OCI-LY7 (cell line): ENCODE measurements around the gene ZCCHC4. TPM values are rescaled to one million over a fixed set of nuclear protein-coding genes. Genes with fewer than 3 reads are reported as not detected.

Experiments used
- BruUV-seq: library from RNA; stranded (reverse); fragments of 400-500 nt; replicated peaks from 2 replicates; lab custom pipeline; 2021; lab: Mats Ljungman, UMichigan
- CTCF ChIA-PET: fragments of 300-600 bp; sonication (Branson Sonifier 250); formaldehyde crosslinking; loops from one replicate; lab custom pipeline; 2022; ENCODE audit warnings: antibody characterized with exemption; ENCODE audit not compliant: unreplicated experiment; lab: Charles Lee
- POLR2A ChIA-PET: fragments of 300-600 bp; sonication (Branson Sonifier 250); formaldehyde crosslinking; loops from one replicate; lab custom pipeline; 2022; ENCODE audit warnings: antibody characterized with exemption; lab: Charles Lee
- DNase-seq: peaks from one replicate; pipeline ENCODE4 v3.0.0-alpha.2; 2015; ENCODE audit warnings: low spot score
- H2AFZ ChIP-seq: fragments of 200-600 bp; sonication (generic), shearing (Covaris generic); 2 replicates; pipeline ENCODE4 v1.6.1; 2014; ENCODE audit warnings: mild to moderate bottlenecking, antibody characterized with exemption, low read length, moderate library complexity
- H3K27ac ChIP-seq: fragments of 200-600 bp; sonication (generic); 2 replicates; pipeline ENCODE4 v1.5.1; 2014; ENCODE audit warnings: mixed run types, low read depth, mild to moderate bottlenecking, moderate library complexity, low read length, inconsistent platforms; ENCODE audit not compliant: poor library complexity, severe bottlenecking
- H3K36me3 ChIP-seq: fragments of 200-600 bp; sonication (generic); 2 replicates; pipeline ENCODE4 v1.6.1; 2014; ENCODE audit warnings: mild to moderate bottlenecking, antibody characterized with exemption, low read length, moderate library complexity, mixed read lengths; ENCODE audit not compliant: insufficient read depth
- H3K4me1 ChIP-seq: fragments of 200-600 bp; sonication (generic); 2 replicates; pipeline ENCODE4 v1.5.1; 2014; ENCODE audit warnings: mild to moderate bottlenecking, low read length; ENCODE audit not compliant: insufficient read depth, poor library complexity, severe bottlenecking
- H3K4me2 ChIP-seq: fragments of 200-600 bp; sonication (generic); 2 replicates; pipeline ENCODE4 v1.6.1; 2014; ENCODE audit warnings: mild to moderate bottlenecking, low read length
- H3K4me3 ChIP-seq: fragments of 200-600 bp; sonication (generic); 2 replicates; pipeline ENCODE4 v1.5.1; 2014; ENCODE audit warnings: mild to moderate bottlenecking, low read depth, low read length; ENCODE audit not compliant: poor library complexity, severe bottlenecking
- H3K79me2 ChIP-seq: fragments of 200-600 bp; sonication (generic); 2 replicates; pipeline ENCODE4 v1.6.1; 2016; ENCODE audit warnings: low read depth, mild to moderate bottlenecking, low read length, moderate library complexity, mixed read lengths; ENCODE audit not compliant: insufficient read depth
- H3K9me2 ChIP-seq: fragments of 200-600 bp; sonication (generic); 2 replicates; pipeline ENCODE4 v1.6.1; 2016; ENCODE audit warnings: mild to moderate bottlenecking, low read length, mixed read lengths; ENCODE audit not compliant: insufficient read depth
- H3K9me3 ChIP-seq: fragments of 200-600 bp; sonication (generic); 2 replicates; pipeline ENCODE4 v1.6.1; 2014; ENCODE audit warnings: mild to moderate bottlenecking, mixed run types, low read length, mixed read lengths
- H4K20me1 ChIP-seq: fragments of 200-600 bp; sonication (generic); 2 replicates; pipeline ENCODE4 v1.6.1; 2014; ENCODE audit warnings: mild to moderate bottlenecking, antibody characterized with exemption, low read length, moderate library complexity, mixed read lengths; ENCODE audit not compliant: insufficient read depth
- EZH2phosphoT487 ChIP-seq: fragments of 200-600 bp; sonication (generic); IDR thresholded peaks from 2 replicates; pipeline ENCODE4 v1.6.1; 2018; ENCODE audit warnings: low read depth, borderline replicate concordance, mild to moderate bottlenecking, mixed run types, antibody characterized with exemption, low read length, moderate library complexity, mixed read lengths
- intact Hi-C: fragments of 100-400 bp; cut with micrococcal nuclease; formaldehyde crosslinking; loops from one replicate; pipeline ENCODE4 v1.10.0; 2022; ENCODE audit not compliant: unreplicated experiment
- total RNA-seq, 2 experiments: library from RNA; depleted of rRNA in 1 of 2; stranded (reverse); fragments of >200 nt in 1 of 2; shearing (Covaris generic) in 1 of 2; gene quantifications; 2 replicates each; pipeline ENCODE4 v1.2.3, GENCODE V29; 2014 to 2022
- TF ChIP-seq, protein P1 (sequence below): fragments of 200-600 bp; sonication (generic); conservative IDR thresholded peaks from 2 replicates; pipeline ENCODE4 v1.5.1; 2014; ENCODE audit warnings: mild to moderate bottlenecking, antibody characterized with exemption, low read length, moderate library complexity, mixed read lengths

The ZCCHC4 gene
- total RNA-seq, 2 experiments from 2014 or later: 14.9 to 15.2 TPM

DNA sequence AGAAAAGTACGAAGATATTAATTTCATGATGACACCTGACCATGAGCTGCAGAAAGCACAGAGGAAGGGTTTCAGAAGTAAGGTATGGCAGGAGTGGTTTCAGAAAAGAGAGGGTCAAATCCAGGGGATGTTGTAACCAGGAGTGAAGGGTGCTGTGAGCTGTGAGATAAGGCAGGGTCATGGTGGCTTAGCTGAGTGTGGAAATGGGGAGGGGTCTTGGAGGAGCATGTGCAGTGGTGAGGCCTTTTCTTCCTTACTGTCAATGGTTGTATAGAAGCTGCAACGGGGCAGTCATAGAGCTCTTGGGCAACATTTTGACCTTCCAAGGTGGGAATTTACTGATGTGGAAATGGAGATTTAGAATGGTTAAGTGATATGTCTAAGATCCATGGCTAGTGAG, 67.0 kb downstream of the ZCCHC4 start:
- DNase-seq: no peak
- Histone ChIP-seq H3K9me2 (no peaks in the 10 kb centered on the region), H3K4me1 (peaks cover 24% of the 10 kb centered on the region), H3K9me3 (no peaks in the 10 kb centered on the region), H3K36me3 (peaks cover 66% of the 10 kb centered on the region), H3K4me2 (peak overlapping the region; percentile 70; the same call in 1 of the 2 replicates), H3K79me2 (peaks cover 30% of the 10 kb centered on the region), H3K4me3 (peak overlapping the region; percentile 100), H4K20me1 (no peaks in the 10 kb centered on the region), H2AFZ (no peak overlapping the region), H3K27ac (no peak overlapping the region)
- ChIA-PET POLR2A (interaction anchor here (0.7 to 1.1 kb wide), 2 partner anchors 65 to 221 kb away, joined by 3 to 4 read pairs; no protein-coding TSS in a partner anchor), CTCF (no interaction called here)
- TF ChIP-seq EZH2phosphoT487: no peak
- TF ChIP-seq, protein P1, sequence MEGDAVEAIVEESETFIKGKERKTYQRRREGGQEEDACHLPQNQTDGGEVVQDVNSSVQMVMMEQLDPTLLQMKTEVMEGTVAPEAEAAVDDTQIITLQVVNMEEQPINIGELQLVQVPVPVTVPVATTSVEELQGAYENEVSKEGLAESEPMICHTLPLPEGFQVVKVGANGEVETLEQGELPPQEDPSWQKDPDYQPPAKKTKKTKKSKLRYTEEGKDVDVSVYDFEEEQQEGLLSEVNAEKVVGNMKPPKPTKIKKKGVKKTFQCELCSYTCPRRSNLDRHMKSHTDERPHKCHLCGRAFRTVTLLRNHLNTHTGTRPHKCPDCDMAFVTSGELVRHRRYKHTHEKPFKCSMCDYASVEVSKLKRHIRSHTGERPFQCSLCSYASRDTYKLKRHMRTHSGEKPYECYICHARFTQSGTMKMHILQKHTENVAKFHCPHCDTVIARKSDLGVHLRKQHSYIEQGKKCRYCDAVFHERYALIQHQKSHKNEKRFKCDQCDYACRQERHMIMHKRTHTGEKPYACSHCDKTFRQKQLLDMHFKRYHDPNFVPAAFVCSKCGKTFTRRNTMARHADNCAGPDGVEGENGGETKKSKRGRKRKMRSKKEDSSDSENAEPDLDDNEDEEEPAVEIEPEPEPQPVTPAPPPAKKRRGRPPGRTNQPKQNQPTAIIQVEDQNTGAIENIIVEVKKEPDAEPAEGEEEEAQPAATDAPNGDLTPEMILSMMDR: no peak
- BruUV-seq: no TSS peak
- intact Hi-C loops: loop anchor here (5.0 kb wide), 2 partner anchors 217 to 797 kb away; partner anchors contain the start of genes DHX15 and SEPSECS

DNA sequence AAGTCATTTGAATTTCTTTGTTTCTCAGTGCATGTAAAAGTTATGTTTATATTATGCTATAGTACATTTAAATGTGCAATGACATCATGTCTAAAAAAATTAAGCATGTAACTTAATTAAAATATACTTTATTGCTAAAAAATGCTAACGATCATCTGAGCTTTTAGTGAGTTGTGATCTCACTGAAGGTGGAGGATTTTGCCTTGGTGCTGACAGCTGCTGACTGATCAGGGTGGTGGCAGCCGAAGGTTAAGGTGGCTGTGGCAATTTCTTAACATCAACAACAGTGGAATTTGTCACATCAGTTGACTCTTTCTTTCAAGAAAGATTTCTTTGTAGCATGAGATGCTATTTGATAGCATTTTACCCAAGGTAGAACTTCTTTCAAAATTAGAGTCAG, 71.1 kb downstream of the ZCCHC4 start:
- no peak for TF ChIP-seq EZH2phosphoT487
- TF ChIP-seq, protein P1: no peak
- intact Hi-C loops: no loop called here
- BruUV-seq: no TSS peak
- no peaks in the 10 kb centered on the region for H4K20me1 ChIP-seq
- peaks cover 94% of the 10 kb centered on the region for H3K36me3 ChIP-seq
- no peaks in the 10 kb centered on the region for H3K9me3 ChIP-seq
- no peak overlapping the region for H3K4me2 ChIP-seq
- no peak overlapping the region for H3K27ac ChIP-seq
- no peak overlapping the region for H2AFZ ChIP-seq
- ChIA-PET CTCF (no interaction called here), POLR2A (no interaction called here)
- H3K9me2 ChIP-seq: no peaks in the 10 kb centered on the region
- DNase-seq: no peak
- H3K79me2 ChIP-seq: peaks cover 15% of the 10 kb centered on the region; the same call in 1 of the 2 replicates
- peaks cover 13% of the 10 kb centered on the region for H3K4me1 ChIP-seq
- no peak overlapping the region for H3K4me3 ChIP-seq

DNA sequence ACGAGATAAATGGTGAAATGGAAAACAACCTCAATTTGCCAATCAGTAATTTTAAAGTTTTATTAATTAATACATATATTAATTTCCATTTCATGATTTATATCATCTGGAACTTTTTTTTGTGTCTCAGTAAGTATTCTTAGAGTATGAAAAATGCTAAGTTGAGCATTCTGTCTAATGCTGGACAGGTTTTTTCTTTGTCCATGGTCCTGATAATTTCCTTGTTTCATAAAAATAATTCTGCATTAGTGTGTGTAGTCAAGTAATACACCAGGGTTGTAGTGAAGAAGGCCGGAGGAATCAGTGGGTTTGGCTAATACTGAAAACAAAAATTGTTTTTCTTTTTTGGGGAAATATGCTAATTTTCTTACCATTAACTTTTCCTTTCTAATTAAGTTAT, 74.4 kb downstream of the ZCCHC4 start:
- ChIA-PET CTCF (no interaction called here), POLR2A (interaction anchor here (1.5 kb wide), 1 partner anchor 9 kb away, joined by 4 read pairs; no protein-coding TSS in a partner anchor)
- Histone ChIP-seq H3K9me3 (no peaks in the 10 kb centered on the region), H3K9me2 (no peaks in the 10 kb centered on the region), H3K27ac (no peak overlapping the region), H4K20me1 (no peaks in the 10 kb centered on the region), H3K79me2 (no peaks in the 10 kb centered on the region), H3K36me3 (peaks cover 88% of the 10 kb centered on the region), H3K4me2 (no peak overlapping the region), H2AFZ (no peak overlapping the region), H3K4me3 (no peak overlapping the region), H3K4me1 (no peaks in the 10 kb centered on the region)
- intact Hi-C loops: no loop called here
- no peak for DNase-seq
- TF ChIP-seq, protein P1: no peak
- no peak for TF ChIP-seq EZH2phosphoT487
- BruUV-seq: no TSS peak
